Epithelial cell of prostate (primary cell): ENCODE results near the gene CLSTN1.

ENCODE experiments used
- DNase-seq: peaks from one replicate; pipeline ENCODE4 v3.0.0-alpha.2; 2011; ENCODE audit warnings: low read depth, low spot score
- H3K27ac ChIP-seq: fragments of 450-650 bp; 2 replicates; pipeline ENCODE4 v1.5.1; 2017; ENCODE audit warnings: mild to moderate bottlenecking

Gene CLSTN1

DNA sequence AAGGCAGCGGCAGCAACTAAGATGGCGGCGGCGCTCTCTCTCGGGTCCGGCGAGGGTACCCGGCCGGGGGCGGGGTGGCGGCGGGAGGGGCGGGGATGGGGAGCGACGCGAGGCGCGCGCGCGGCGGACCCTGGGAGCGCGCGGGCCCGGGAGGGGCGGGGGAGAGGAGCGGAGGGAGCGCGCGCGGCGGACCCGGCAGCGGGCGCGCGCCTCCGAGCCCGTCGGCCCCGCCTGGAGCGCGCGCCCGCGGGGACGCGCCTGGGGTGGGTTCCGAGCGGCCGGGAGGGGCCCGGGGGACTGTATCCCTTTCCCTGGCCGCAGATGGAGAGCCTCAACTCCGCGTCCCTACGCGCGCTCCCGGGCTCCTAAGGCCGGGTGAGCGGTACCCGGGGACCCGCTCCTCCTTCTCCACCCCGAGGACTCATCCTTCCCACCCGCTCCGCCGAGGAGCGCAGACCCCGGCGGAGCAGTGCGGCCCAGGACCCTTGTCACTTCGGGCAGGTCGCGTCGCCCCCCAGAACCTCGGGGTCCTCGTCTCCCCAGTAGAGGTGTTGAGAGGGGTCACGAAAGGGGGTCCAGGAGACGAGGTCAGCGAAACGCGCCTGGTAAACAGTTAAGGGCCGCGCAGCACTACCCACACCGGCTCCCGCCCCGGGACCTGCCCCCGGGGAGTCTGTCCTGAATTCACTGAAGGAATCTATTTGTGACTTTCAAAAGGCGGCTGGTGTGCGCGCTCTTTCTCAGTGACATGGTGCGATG is at the start of gene CLSTN1:
TSS of gene CLSTN1 (minus strand) at position 23 of the 759 bp plus-strand sequence. CDS start 232 bp downstream, outside the sequence.
- peak within 1 kb of the TSS; percentile 90 for H3K27ac ChIP-seq
- DNase-seq = no peak

- no peak overlapping the region for H3K27ac ChIP-seq
- DNase-seq = no peak
Measured at GRCh38 chr1:9873385-9873784, 49.6 kb upstream of the CLSTN1 start.

- H3K27ac ChIP-seq = no peak overlapping the region
Measured at GRCh38 chr1:9872430-9873165, 48.8 kb upstream of the CLSTN1 start.

DNA sequence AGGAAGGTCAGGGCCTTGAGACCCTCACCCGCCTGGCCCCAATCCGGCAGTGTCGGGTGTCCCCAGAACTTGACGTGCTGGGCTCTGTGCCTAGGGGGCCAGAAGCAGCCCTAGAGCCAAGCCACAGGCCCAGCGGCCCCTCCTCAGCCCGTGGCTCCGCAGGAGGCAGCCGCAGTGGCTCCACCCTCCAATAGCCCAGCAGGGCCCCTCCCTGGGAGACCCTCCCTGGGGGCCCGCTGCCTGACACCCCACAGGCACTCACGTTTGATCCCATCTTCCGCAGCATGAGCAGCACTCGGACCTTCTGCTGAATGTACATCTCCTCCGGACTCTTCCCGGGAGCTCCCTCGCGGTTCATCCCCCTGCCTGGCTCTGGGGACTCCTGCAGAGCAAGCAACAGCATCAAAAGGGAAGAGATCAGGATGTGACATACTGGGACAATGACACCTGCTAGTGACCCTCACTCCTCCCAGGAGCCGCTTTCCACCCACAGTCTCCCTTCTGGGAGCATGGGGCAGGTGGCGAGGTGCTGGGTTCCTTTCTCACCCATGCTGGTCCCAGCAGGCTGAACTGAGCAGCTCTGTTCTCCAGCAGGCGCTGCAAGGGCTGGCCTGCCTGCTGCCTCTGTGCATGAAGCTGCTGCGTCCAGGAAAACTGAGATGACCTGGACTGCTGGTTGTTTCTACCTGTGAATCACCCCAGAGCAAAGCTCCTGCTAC is 48.1 kb upstream of the CLSTN1 start:
- no peak for DNase-seq

More at GRCh38 chr1:9872430-9873165, 48.8 kb upstream of the CLSTN1 start:
- no peak for DNase-seq

DNA sequence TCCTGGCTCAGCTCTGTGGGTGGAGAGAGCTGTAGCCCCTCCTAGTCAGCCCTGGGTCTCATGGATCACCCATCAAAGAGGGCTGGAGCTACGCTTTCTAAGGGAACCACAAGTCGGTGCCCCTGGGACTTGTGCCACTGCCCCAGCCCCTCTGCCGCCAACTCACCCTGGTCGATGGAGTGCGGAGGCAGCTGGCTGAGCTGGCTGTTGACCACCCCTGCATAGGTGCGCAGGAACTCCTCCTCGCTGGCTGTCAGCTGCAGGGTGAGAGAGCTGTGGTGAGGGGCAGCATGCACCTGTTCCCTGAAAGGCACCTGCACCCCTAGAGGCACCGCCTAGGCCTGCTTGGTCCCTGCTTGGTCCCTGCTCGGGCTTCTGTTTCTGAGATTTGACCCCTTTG is 47.3 kb upstream of the CLSTN1 start:
- DNase-seq = no peak
- no peak overlapping the region for H3K27ac ChIP-seq

More for the DNA sequence above, 48.1 kb upstream of the CLSTN1 start:
- no peak overlapping the region for H3K27ac ChIP-seq

DNA sequence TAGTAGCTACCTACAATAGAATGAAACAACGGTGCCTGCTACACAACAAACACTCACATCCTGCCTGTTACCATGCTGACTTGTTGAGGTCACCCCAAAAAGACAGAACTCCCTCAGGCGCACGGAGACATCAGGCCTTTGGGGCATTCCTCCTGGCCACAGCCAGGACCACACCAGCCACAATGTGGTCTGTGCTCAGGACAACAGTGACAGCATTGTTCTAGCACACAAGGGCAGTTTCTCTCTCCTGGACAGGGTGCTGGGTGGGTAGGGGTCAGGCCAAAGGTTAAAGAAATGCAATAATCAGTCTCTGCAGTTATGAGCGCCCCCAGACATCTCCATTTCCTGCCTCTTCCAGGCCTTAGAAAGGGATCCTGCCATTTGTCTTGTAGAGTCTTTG is 46.8 kb upstream of the CLSTN1 start:
- H3K27ac ChIP-seq = peak overlapping the region; percentile 67
- no peak for DNase-seq

DNA sequence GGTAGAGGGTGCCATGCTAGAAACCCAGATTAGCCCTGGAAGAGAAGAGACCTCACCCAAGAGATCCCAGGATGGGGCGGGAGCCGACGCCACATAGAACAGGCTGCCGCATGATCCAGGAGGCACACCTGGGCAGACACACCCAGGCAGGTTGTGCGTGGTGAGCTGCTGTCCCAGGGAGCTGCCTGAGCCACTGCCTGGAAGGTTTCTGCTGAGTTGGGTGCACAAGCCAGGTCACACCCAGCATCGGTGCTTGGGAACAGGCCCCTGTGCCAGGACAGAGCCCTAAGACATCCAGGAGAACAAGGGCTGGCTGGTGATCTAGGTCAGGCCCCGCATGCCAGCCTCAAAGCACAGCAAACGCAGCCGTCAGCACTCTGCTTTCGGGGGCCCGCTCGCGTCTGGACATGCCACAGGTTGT is 46.1 kb upstream of the CLSTN1 start:
- no peak for DNase-seq
- peak overlapping the region; percentile 67 for H3K27ac ChIP-seq

DNA sequence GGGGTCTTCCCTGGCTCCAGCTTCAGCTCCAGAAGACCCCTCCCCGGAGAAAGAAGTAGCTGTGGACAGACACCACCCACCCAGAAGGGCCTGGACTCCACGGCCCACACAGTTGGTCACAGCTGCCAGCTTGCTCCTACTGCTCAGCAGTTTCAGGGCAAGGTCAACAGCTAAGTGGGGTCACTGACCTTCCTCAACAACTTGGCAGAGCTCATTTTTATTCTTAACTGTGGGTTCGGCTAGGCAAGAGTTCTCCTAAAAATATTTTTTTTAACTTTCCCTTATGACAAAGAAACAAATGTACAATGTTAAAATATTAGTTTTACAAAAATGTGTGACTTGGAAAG is 44.5 kb upstream of the CLSTN1 start:
- H3K27ac ChIP-seq = no peak overlapping the region
- DNase-seq = no peak

- no peak overlapping the region for H3K27ac ChIP-seq
- no peak for DNase-seq
Measured at GRCh38 chr1:9867408-9868243, 43.9 kb upstream of the CLSTN1 start.

DNA sequence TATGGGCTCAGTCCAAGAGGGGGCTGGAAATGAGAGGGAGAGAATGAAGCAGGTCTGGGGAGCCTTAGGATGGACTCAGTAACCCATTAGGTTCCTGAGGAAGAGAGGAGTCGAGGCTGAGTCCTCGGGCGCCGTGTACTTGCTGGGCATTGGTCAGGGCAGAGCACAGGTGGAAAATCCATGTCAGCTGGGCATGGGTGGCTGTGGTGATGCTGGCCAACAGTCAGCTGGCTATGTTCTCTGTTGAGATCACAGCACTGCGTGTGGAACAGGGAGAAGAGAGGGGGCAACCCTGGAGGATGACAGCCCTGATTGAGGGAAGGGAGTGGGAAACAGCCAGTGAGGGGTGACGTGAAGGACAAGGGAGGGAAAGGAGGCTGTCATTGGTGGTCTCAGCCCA is 43.1 kb upstream of the CLSTN1 start:
- no peak for DNase-seq
- no peak overlapping the region for H3K27ac ChIP-seq

- DNase-seq = no peak
- no peak overlapping the region for H3K27ac ChIP-seq
Measured at GRCh38 chr1:9865724-9866123, 42.0 kb upstream of the CLSTN1 start.

GRCh38 chr1:9863371-9863770 is 39.6 kb upstream of the CLSTN1 start:
- DNase-seq = no peak
- no peak overlapping the region for H3K27ac ChIP-seq

DNA sequence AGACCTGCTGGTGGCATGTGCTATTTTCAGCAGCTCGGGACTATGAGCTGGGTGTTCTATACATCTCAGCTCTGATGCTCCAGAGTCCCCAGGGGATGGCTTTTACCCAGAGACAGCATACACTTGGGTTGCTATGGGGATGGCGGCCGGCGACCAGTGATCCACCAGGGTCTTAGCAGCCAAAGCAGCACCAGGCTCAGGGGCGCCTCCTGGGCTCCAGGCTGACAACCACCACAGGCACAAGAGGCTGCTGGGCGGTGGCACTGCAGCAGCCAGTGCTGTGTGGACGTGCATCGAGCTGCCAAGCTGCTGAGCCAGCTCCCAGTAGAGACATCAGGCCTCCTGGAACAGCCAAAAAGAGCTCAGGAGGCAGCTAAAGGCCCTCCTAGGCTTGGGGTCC is 37.6 kb upstream of the CLSTN1 start:
- no peak overlapping the region for H3K27ac ChIP-seq

GRCh38 chr1:9860887-9861286 is 37.1 kb upstream of the CLSTN1 start:
- H3K27ac ChIP-seq = no peak overlapping the region
- DNase-seq = no peak

More for the DNA sequence above, 37.6 kb upstream of the CLSTN1 start:
- DNase-seq = no peak

- DNase-seq = no peak
- no peak overlapping the region for H3K27ac ChIP-seq
Measured at GRCh38 chr1:9859281-9860014, 35.7 kb upstream of the CLSTN1 start.

DNA sequence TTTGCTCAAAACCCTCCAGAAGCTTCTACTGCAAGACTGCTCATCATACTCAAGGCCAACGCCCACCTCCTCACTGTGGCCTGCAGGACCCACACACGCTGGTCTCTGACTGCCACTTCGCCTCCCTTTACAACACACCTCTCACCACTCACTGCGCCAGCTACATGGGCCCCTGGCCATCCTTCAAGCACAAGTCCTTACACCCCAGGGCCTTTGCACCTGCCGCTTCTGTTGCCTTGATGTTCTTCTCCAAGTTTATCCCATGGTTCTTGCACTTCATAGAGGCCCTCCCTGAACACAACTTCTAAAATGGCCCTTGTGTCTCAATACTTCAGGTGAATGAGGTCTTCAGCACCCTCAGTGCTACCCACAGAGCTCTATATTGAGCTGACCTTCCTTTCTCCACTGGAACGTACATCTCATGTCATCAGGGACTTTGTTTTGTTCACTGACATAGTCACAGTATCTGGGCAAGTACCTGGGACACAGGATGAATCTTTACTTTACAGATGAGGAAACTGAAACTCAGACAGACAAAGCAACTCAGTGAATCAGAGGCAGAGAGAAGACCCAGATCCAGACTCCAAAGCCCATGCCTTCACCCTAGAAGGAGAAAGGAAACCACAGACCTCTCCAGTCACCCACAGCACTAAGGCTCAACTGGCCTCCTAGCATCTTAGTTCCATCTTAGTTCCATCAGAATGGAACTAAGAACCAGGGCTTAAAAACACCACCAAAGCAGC is 34.7 kb upstream of the CLSTN1 start:
- no peak overlapping the region for H3K27ac ChIP-seq
- DNase-seq = no peak

DNA sequence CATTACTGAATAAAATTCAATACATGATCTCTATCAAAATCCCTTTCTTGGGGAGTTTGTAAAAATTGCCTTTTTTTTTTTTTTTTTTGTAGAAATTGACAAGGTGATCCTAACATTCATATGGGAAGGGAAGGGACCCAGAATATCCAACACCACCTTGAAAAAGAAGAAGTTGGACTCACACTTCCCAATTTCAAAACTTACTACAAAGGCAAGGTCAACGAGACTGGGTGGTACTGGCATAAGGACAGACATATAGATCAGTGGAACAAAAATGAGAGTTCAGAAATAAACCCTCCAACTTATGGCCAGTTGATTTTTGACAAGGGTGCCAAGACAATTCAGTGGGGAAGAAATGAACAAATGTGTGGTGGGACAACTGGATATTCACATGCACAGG is 31.4 kb upstream of the CLSTN1 start:
- no peak overlapping the region for H3K27ac ChIP-seq
- no peak for DNase-seq

- no peak overlapping the region for H3K27ac ChIP-seq
- no peak for DNase-seq
Measured at GRCh38 chr1:9853249-9853595, 29.5 kb upstream of the CLSTN1 start.
